Heart right ventricle (tissue), 16 donors: ENCODE results near the gene SLX1A. TPM values are rescaled to one million over a fixed set of nuclear protein-coding genes. Genes with fewer than 3 reads are reported as not detected.

ENCODE experiments used
- ATAC-seq, 8 donors: fragments of 200-7000 bp; cut with Tn5 transposase; one replicate each; pipeline ENCODE4 v1.9.1; 2020; ENCODE audit warnings: mild to moderate bottlenecking in 8 of 8, moderate library complexity in 8 of 8, moderate number of reproducible peaks in 1 of 8
- DNase-seq, 2 donors: peaks; one replicate each; pipeline ENCODE4 v3.0.0-alpha.2; 2020
- H3K27ac ChIP-seq, 10 donors: fragments of 200-600 bp; sonication (generic) in 2 of 10; one replicate each; pipeline versions ENCODE4 v1.5.0 to v1.8.0; 2020 to 2022; ENCODE audit warnings: mild to moderate bottlenecking in 3 of 10
- H3K27me3 ChIP-seq, 7 donors: fragments of 200-600 bp; one replicate each; pipeline ENCODE4 v1.8.0; 2021 to 2022; ENCODE audit warnings: mild to moderate bottlenecking in 2 of 7
- H3K36me3 ChIP-seq, 9 donors: fragments of 200-600 bp; sonication (generic) in 1 of 9; one replicate each; pipeline versions ENCODE4 v1.5.0 to v1.8.0; 2020 to 2022; ENCODE audit warnings: mild to moderate bottlenecking in 2 of 9
- H3K4me1 ChIP-seq, 9 donors: fragments of 200-600 bp; sonication (generic) in 1 of 9; one replicate each; pipeline versions ENCODE4 v1.5.0 to v1.8.0; 2020 to 2022; ENCODE audit warnings: mild to moderate bottlenecking in 4 of 9
- H3K4me3 ChIP-seq, 10 donors: fragments of 200-600 bp; sonication (generic) in 2 of 10; one replicate each; pipeline versions ENCODE4 v1.5.0 to v1.8.0; 2020 to 2022; ENCODE audit warnings: mild to moderate bottlenecking in 7 of 10, moderate library complexity in 2 of 10
- H3K9me3 ChIP-seq, 11 donors: fragments of 200-600 bp in 10 of 11; sonication (generic) in 2 of 11; one replicate each; pipeline versions ENCODE4 v1.5.0 to v1.8.0; 2013 to 2022; ENCODE audit warnings: mild to moderate bottlenecking in 2 of 11, control low read depth in 1 of 11, moderate library complexity in 1 of 11
- WGBS, 2 donors: extraction: QIAGEN DNeasy Blood & Tissue Kit; methylation state at CpG; one replicate each; pipeline ENCODE4 v1.1.7; 2013; ENCODE audit warnings: inconsistent platforms in 1 of 2; 5-methylcytosine and 5-hydroxymethylcytosine counted together
- intact Hi-C, 10 donors: fragments of 100-400 bp; cut with DNase I; formaldehyde crosslinking; loops; one replicate each; pipeline versions ENCODE4 v1.11.1 to v1.14.2; 2022
- polyA plus RNA-seq, 2 donors: library from polyadenylated mRNA; stranded (reverse); fragments of 200-250 nt; gene quantifications; one replicate each; pipeline ENCODE4 v1.2.3, GENCODE V29; 2013
- total RNA-seq, 10 donors: library from RNA; stranded (reverse); fragmentation: NEBNext Ultra II Directional in 3 of 10; extraction: Animal tissue kit (Norgen Biotek cat#: 25700) in 3 of 10; gene quantifications; one replicate each; pipeline versions ENCODE4 v1.2.1 to v1.2.4, GENCODE V29; 2021 to 2023
- TF ChIP-seq, protein P1 (sequence below), 9 donors: fragments of 200-600 bp; sonication (generic) in 2 of 9; IDR thresholded peaks; one replicate each; pipeline versions ENCODE4 v1.5.0 to v1.8.0; 2021 to 2022; ENCODE audit warnings: antibody characterized with exemption in 9 of 9, mild to moderate bottlenecking in 5 of 9, moderate library complexity in 1 of 9
- donor health status: Arrhythmogenic right ventricular cardiomyopathy.
- donor health status: ischemic (EF 13 %, LVEDD 7.1; RV severe dilation, severe dysfunction).
- donor health status: healthy with polysubstance abuse.
- donor health status: DM: no; HTN: yes; CAD: no.
- donor health status: DM: no; HTN: no; CAD: no.
- donor health status: ischemic (EF 25% LVEDD 6.9; RV normal size, moderate dysfunction).
- donor health status: ischemic (EF 25% LVEDD 5.7; RV mildly dilated, moderate dysfunction).
- donor health status: healthy.
- donor health status: DM: yes; HTN: yes; CAD: no.
- donor health status: Ischemic cardiomyopathy.
- donor health status: ischemic (EF 35%, LVEDD 5.7; RV mildly dilated, moderate dysfunction).
- donor health status: nonischemic (EF 11% LVEDD 7.7; RV severe dilation, severe dysfunction).
- donor health status: DM: yes; HTN: yes; CAD: no.
- donor health status: PGD.
- donor health status: ischemic (EF 29% LVEDD 5.4; RV normal size, mild dysfunction).
- donor health status: nonischemic (EF 23%, LVEDD 6.1; RV moderate dilation, normal function).

SLX1A gene
- total and polyA plus RNA-seq, 12 donors: 8.3 to 57.8 (median 17.9) TPM

DNA sequence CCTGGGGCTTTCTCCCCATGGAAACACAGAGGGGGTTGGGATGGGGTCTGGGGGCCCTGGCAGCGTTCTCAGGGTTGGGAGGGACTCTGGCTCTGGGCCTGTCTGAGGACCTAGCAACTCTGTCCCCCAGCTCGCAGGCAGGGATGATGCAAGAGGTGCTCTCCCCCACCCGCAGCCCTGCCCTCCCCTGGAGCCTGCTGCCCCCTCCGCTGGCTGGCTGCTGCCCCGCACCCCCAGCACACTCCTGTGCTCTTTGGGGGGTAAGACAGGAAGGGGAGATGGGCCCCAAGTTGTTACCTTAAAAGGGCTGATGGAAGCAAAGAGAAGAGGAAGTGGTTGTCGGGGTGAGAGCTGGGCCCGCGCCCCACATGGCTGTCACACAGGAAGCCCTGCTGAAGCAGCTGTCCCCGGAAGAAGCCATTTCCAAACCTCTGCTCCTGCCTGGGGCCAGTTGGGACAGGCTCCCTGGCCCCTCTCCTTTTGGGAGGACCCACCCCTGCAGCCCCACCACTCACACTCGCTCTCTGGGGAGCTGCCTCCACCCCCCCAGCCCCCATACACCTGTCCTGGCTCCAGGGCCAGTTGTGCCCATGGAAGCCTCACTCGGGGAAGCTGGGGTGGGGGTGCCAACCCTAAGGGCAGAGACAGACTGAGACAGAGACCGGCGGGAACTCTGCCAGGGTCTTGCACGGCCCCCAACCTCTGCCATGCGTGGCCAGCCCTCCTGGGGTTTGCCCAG, 7.8 kb upstream of the SLX1A start:
- Histone ChIP-seq H3K27me3 (no peaks in the 10 kb centered on the region), H3K27ac (peak overlapping the region in 5 of 10 donors; percentile 39 to 96 (median 56)), H3K4me3 (peak overlapping the region in 4 of 10 donors; percentile 64 to 85 (median 70)), H3K36me3 (peaks cover 0 to 31% (median 0%) of the 10 kb centered on the region in 9 donors), H3K9me3 (no peaks in the 10 kb centered on the region), H3K4me1 (peaks cover 0 to 51% (median 10%) of the 10 kb centered on the region in 9 donors)
- intact Hi-C loops: no loop called here
- peak; percentile 29 to 51 for DNase-seq
- 78 to 84% methylated on average over 15 of the region's 15 CpGs for WGBS, 2 donors
- TF ChIP-seq, protein P1, sequence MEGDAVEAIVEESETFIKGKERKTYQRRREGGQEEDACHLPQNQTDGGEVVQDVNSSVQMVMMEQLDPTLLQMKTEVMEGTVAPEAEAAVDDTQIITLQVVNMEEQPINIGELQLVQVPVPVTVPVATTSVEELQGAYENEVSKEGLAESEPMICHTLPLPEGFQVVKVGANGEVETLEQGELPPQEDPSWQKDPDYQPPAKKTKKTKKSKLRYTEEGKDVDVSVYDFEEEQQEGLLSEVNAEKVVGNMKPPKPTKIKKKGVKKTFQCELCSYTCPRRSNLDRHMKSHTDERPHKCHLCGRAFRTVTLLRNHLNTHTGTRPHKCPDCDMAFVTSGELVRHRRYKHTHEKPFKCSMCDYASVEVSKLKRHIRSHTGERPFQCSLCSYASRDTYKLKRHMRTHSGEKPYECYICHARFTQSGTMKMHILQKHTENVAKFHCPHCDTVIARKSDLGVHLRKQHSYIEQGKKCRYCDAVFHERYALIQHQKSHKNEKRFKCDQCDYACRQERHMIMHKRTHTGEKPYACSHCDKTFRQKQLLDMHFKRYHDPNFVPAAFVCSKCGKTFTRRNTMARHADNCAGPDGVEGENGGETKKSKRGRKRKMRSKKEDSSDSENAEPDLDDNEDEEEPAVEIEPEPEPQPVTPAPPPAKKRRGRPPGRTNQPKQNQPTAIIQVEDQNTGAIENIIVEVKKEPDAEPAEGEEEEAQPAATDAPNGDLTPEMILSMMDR (IDR thresholded peaks at IDR 0.05): no peak
- peak; percentile 9 to 50 (median 26) for ATAC-seq

GRCh38 chr16:30186444-30186781, 7.3 kb upstream of the SLX1A start:
- WGBS, 2 donors: 84 to 93% methylated on average over 8 to 9 of the region's 9 CpGs
- intact Hi-C loops: no loop called here
- peaks cover 0 to 31% (median 0%) of the 10 kb centered on the region in 9 donors for H3K36me3 ChIP-seq
- H3K4me1 ChIP-seq: peaks cover 0 to 51% (median 10%) of the 10 kb centered on the region in 9 donors
- peak overlapping the region in 4 of 10 donors; percentile 39 to 96 (median 58) for H3K27ac ChIP-seq
- no peaks in the 10 kb centered on the region for H3K9me3 ChIP-seq
- no peak for DNase-seq
- H3K4me3 ChIP-seq: peak overlapping the region in 3 of 10 donors; percentile 8 to 71 (median 12)
- no peak for ATAC-seq
- TF ChIP-seq, protein P1 (IDR thresholded peaks at IDR 0.05): no peak
- no peaks in the 10 kb centered on the region for H3K27me3 ChIP-seq

GRCh38 chr16:30186782-30187555, 6.7 kb upstream of the SLX1A start:
- peak; percentile 66 to 81 for DNase-seq
- H3K36me3 ChIP-seq: peaks cover 0 to 31% (median 0%) of the 10 kb centered on the region in 9 donors
- 60 to 65% methylated on average over 36 of the region's 36 CpGs for WGBS, 2 donors
- ATAC-seq: peak in 2 of 8 donors; percentile 15 to 45
- peak overlapping the region in 3 of 10 donors; percentile 8 to 71 (median 12) for H3K4me3 ChIP-seq
- H3K4me1 ChIP-seq: peaks cover 0 to 50% (median 10%) of the 10 kb centered on the region in 9 donors
- TF ChIP-seq, protein P1 (IDR thresholded peaks at IDR 0.05): peak; percentile 37 to 84 (median 72)
- H3K27ac ChIP-seq: peak overlapping the region in 2 of 10 donors; percentile 48 to 96
- intact Hi-C loops: no loop called here
- H3K9me3 ChIP-seq: no peaks in the 10 kb centered on the region
- no peaks in the 10 kb centered on the region for H3K27me3 ChIP-seq

DNA sequence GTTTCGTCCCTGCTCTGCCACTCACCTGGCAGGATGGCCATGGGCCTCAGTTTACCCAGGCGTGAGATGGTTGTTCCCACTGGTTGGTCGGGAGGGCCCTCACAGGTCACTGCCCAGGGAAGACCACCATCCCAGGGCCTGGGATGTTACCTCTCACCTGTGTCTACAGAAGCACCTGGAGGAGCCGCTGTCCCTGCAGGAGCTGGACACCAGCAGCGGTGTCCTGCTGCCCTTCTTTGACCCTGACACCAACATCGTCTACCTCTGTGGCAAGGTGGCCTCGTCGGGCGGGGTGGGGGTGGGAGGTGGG, 6.2 kb upstream of the SLX1A start:
- ATAC-seq (no peak), DNase-seq (no peak)
- H3K4me1 ChIP-seq: peaks cover 0 to 45% (median 10%) of the 10 kb centered on the region in 9 donors
- 72 to 80% methylated on average over 9 of the region's 9 CpGs for WGBS, 2 donors
- H3K27me3 ChIP-seq: no peaks in the 10 kb centered on the region
- intact Hi-C loops: no loop called here
- H3K9me3 ChIP-seq: no peaks in the 10 kb centered on the region
- H3K36me3 ChIP-seq: peaks cover 0 to 31% (median 0%) of the 10 kb centered on the region in 9 donors
- H3K4me3 ChIP-seq: peak overlapping the region in 1 of 10 donors; percentile 71
- TF ChIP-seq, protein P1 (IDR thresholded peaks at IDR 0.05): peak in 2 of 9 donors; percentile 6 to 8
- peak overlapping the region in 1 of 10 donors; percentile 96 for H3K27ac ChIP-seq
